Chondrocyte (in vitro differentiated cells): ENCODE results near the gene C12orf57. TPM values are rescaled to one million over a fixed set of nuclear protein-coding genes. Genes with fewer than 3 reads are reported as not detected.

Experiments used
- DNase-seq: peaks from one replicate; pipeline ENCODE4 v3.0.0; 2021; ENCODE audit warnings: mixed read lengths, low spot score
- H3K27ac Mint-ChIP-seq: one replicate; pipeline ENCODE4 v1.8.0; 2021; ENCODE audit warnings: mild to moderate bottlenecking, moderate library complexity, mixed read lengths; ENCODE audit not compliant: unreplicated experiment
- H3K27me3 Mint-ChIP-seq: 2 replicates; pipeline ENCODE4 v1.8.0; 2021; ENCODE audit warnings: low read depth, mixed read lengths
- H3K36me3 Mint-ChIP-seq: 2 replicates; pipeline ENCODE4 v1.8.0; 2021; ENCODE audit warnings: low read depth, mixed read lengths
- H3K4me1 Mint-ChIP-seq: 2 replicates; pipeline ENCODE4 v1.8.0; 2021; ENCODE audit warnings: low read depth, mild to moderate bottlenecking, mixed read lengths
- H3K4me3 Mint-ChIP-seq: one replicate; pipeline ENCODE4 v1.8.0; 2021; ENCODE audit warnings: mild to moderate bottlenecking, moderate library complexity, mixed read lengths; ENCODE audit not compliant: unreplicated experiment
- H3K9me3 Mint-ChIP-seq: 2 replicates; pipeline ENCODE4 v1.8.0; 2021; ENCODE audit warnings: low read depth, mixed read lengths
- total RNA-seq: library from RNA; stranded (reverse); gene quantifications from 3 replicates; pipeline ENCODE4 v1.2.1, GENCODE V29; 2021
- TF ChIP-seq, protein P1 (sequence below): fragments of 200-600 bp; sonication (generic); IDR thresholded peaks from 2 replicates; pipeline ENCODE4 v1.5.0; 2021; ENCODE audit warnings: antibody characterized with exemption, mild to moderate bottlenecking, moderate library complexity

Gene C12orf57
- total RNA-seq, 1 donor from 2014 or later, result 233 TPM

DNA sequence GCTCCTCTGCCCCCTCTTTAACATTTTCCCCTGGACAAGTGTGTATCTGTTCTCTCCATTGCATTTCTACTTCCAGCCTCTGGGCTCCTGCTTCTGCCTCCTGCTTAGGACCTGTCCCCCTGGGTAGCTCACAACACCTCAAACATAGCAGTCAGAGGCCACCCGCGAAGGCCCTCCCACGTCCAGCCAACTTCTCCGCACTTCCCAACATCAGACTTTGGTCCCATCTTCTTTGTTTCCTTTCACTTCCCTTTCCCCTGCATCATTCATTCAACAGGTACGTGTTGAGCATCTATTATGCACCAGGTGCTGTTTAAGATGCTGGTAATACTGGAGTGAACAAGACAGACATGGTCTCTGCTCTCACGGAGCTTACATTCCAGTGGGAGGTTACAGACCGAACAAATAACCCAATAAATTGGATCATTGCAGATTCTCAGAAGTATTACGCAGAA lies 3.1 kb downstream of the C12orf57 start:
- H3K27ac Mint-ChIP-seq, result no peak overlapping the region
- peaks cover 7% of the 10 kb centered on the region for H3K36me3 Mint-ChIP-seq
- no peak overlapping the region for H3K4me3 Mint-ChIP-seq
- TF ChIP-seq, protein P1, sequence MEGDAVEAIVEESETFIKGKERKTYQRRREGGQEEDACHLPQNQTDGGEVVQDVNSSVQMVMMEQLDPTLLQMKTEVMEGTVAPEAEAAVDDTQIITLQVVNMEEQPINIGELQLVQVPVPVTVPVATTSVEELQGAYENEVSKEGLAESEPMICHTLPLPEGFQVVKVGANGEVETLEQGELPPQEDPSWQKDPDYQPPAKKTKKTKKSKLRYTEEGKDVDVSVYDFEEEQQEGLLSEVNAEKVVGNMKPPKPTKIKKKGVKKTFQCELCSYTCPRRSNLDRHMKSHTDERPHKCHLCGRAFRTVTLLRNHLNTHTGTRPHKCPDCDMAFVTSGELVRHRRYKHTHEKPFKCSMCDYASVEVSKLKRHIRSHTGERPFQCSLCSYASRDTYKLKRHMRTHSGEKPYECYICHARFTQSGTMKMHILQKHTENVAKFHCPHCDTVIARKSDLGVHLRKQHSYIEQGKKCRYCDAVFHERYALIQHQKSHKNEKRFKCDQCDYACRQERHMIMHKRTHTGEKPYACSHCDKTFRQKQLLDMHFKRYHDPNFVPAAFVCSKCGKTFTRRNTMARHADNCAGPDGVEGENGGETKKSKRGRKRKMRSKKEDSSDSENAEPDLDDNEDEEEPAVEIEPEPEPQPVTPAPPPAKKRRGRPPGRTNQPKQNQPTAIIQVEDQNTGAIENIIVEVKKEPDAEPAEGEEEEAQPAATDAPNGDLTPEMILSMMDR, result no peak
- H3K4me1 Mint-ChIP-seq, result peaks cover 35% of the 10 kb centered on the region
- H3K27me3 Mint-ChIP-seq, result no peaks in the 10 kb centered on the region
- no peak for DNase-seq
- no peaks in the 10 kb centered on the region for H3K9me3 Mint-ChIP-seq

DNA sequence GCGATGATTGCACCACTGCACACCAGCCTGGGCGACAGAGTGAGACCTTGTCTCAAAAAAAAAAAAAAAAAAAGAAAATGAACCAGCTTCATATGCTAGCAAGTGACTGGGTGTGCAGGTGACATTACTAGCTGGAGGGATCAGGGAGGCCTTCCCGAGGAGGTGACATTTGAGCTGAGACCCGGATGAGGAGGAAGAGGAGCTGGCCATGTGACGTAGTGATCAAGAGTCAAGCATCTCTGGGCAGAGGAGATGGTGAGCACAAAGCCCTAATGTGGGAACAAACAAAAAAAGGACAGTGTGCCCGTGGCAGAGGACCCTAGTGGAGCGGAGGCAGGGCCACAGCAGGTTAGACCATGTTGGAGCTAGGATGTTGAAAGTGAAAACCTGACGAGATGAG lies 3.8 kb downstream of the C12orf57 start:
- TF ChIP-seq, protein P1, result no peak
- Mint-ChIP-seq H3K27me3 (no peaks in the 10 kb centered on the region), H3K4me1 (peaks cover 34% of the 10 kb centered on the region), H3K4me3 (no peak overlapping the region), H3K9me3 (no peaks in the 10 kb centered on the region), H3K27ac (peak overlapping the region; percentile 36), H3K36me3 (peaks cover 7% of the 10 kb centered on the region)
- DNase-seq, result peak; percentile 28

DNA sequence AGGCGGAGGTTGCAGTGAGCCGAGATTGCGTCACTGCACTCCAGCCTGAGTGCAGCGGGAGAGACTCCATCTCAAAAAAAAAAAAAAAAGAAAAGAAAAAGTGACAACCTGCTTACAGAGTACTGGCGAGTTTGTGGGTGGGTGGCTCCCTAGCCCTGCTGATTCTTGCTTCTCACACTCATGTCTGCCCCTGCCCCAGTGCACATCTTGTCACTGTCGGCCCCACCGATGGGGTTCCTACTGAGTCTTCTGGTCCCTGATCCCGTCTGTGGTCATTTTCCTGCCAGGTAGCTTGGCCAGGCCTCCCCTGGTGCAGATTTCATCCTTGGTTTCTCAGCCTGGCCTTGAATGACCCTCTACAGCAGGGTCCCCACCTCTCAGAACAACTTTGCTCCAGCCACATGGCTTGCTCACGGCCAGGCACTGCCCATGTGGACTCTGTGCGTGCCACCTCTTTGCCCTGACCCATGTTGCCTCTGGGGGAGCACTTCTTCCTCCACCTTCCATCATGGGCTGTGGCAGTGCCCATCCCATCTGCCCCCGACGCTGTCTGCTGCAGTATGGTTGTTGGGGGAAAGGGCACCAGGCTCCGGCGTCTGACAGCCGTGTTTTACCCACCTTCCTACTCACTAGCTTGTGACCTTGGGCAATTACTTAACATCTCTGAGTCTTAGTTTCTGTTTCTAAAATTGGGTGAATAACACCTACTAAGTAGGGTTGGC lies 5.2 kb downstream of the C12orf57 start:
- H3K36me3 Mint-ChIP-seq, result peaks cover 7% of the 10 kb centered on the region
- H3K4me3 Mint-ChIP-seq, result no peak overlapping the region
- H3K4me1 Mint-ChIP-seq, result peaks cover 35% of the 10 kb centered on the region
- TF ChIP-seq, protein P1, result no peak
- peak; percentile 72 for DNase-seq
- no peaks in the 10 kb centered on the region for H3K27me3 Mint-ChIP-seq
- H3K27ac Mint-ChIP-seq, result peak overlapping the region; percentile 17
- H3K9me3 Mint-ChIP-seq, result no peaks in the 10 kb centered on the region

- H3K27me3 Mint-ChIP-seq, result no peaks in the 10 kb centered on the region
- peak; percentile 26 for DNase-seq
- peaks cover 26% of the 10 kb centered on the region for H3K4me1 Mint-ChIP-seq
- no peak overlapping the region for H3K27ac Mint-ChIP-seq
- H3K9me3 Mint-ChIP-seq, result no peaks in the 10 kb centered on the region
- TF ChIP-seq, protein P1, result peak; percentile 33
- peaks cover 7% of the 10 kb centered on the region for H3K36me3 Mint-ChIP-seq
- H3K4me3 Mint-ChIP-seq, result no peak overlapping the region
Observed at GRCh38 chr12:6950401-6950801, 6.6 kb downstream of the C12orf57 start.

GRCh38 chr12:6950811-6951540 lies 7.2 kb downstream of the C12orf57 start, which contains the start of gene PTPN6:
PTPN6 (plus strand) TSS chr12:6951356; CDS start chr12:6951513, 157 bp downstream.
- Mint-ChIP-seq H3K27ac (no peak within 1 kb of the TSS), H3K36me3 (peaks cover 7% of the 10 kb centered on the region), H3K9me3 (no peaks in the 10 kb centered on the region), H3K4me3 (no peak within 1 kb of the TSS), H3K4me1 (peaks cover 25% of the 10 kb centered on the region), H3K27me3 (no peaks in the 10 kb centered on the region)
- peak; percentile 86 for DNase-seq
- TF ChIP-seq, protein P1, result no peak
